SK-N-MC (cell line): ENCODE measurements around the gene MYO18A.

Experiments
- EZH2 ChIP-seq: fragments of 200-600 bp; sonication (generic); IDR thresholded peaks from one replicate; pipeline ENCODE4 v1.6.1; 2017; ENCODE audit warnings: antibody characterized with exemption
- FOXP2 ChIP-seq: optimal IDR thresholded peaks from 2 replicates; pipeline ENCODE3; 2011; ENCODE audit warnings: mild to moderate bottlenecking, moderate library complexity; ENCODE audit not compliant: insufficient read depth; ENCODE audit errors: extremely low read length, control extremely low read depth
- POLR2AphosphoS5 ChIP-seq: IDR thresholded peaks from 2 replicates; pipeline ENCODE4 v1.6.1; 2012; ENCODE audit warnings: mild to moderate bottlenecking, low read depth, low read length, borderline replicate concordance

DNA sequence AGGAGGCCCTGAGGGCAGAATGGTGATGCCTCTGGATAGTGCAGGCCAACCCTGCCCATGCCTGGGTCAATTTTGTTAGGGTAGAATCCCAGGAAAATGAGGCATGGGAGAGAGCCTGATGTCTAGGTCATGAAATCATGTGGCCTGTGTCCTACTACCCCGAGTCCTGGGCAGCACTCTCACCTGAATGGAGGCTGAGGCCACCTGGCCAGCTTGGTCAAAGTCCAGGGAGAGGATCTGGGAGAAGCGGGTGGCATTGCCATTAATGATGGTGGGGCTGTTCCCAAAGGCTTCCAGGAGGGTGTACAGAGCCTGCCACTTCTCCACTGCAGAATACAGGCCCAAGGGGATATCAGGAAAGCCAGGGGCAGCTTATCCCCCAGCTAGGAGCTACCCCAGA is 59.8 kb downstream of the MYO18A start:
- TF ChIP-seq FOXP2 (no peak), EZH2 (no peak), POLR2AphosphoS5 (no peak)
